Endothelial cell of umbilical vein (primary cell): ENCODE measurements around the gene CASP7.

ENCODE experiments used
- CTCF ChIP-seq, 2 donors: IDR thresholded peaks; 1 replicate in 1 of 2; 2 replicates in 1 of 2; pipeline ENCODE4 v1.5.1; 2011; ENCODE audit warnings: low read length in 2 of 2, mild to moderate bottlenecking in 2 of 2, moderate library complexity in 2 of 2, control low read depth in 1 of 2, inconsistent platforms in 1 of 2, low read depth in 1 of 2; ENCODE audit not compliant: insufficient read depth in 1 of 2; ENCODE audit errors: extremely low read depth in 1 of 2
- EZH2 ChIP-seq: IDR thresholded peaks from 2 replicates; pipeline ENCODE4 v1.6.1; 2012; ENCODE audit warnings: borderline replicate concordance, low read depth, mild to moderate bottlenecking, moderate library complexity, low read length, inconsistent platforms; ENCODE audit not compliant: severe bottlenecking
- FOS ChIP-seq: IDR thresholded peaks from 2 replicates; pipeline ENCODE4 v1.6.1; 2011; ENCODE audit warnings: mild to moderate bottlenecking, low read length, moderate library complexity, borderline replicate concordance; ENCODE audit not compliant: insufficient read depth
- JUN ChIP-seq: IDR thresholded peaks from 2 replicates; pipeline ENCODE4 v1.6.1; 2011; ENCODE audit warnings: borderline replicate concordance, low read depth; ENCODE audit not compliant: insufficient read length, insufficient read depth
- MYC ChIP-seq: IDR thresholded peaks from one replicate; pipeline ENCODE4 v1.6.1; 2011; ENCODE audit warnings: mild to moderate bottlenecking, low read depth, low read length
- POLR2A ChIP-seq: IDR thresholded peaks from 2 replicates; pipeline ENCODE4 v1.6.1; 2012; ENCODE audit warnings: low read depth, mild to moderate bottlenecking, control low read depth, low read length
- POLR2AphosphoS5 ChIP-seq: IDR thresholded peaks from 2 replicates; pipeline ENCODE4 v1.6.1; 2012; ENCODE audit warnings: low read depth, mild to moderate bottlenecking, control low read depth, low read length, moderate library complexity; ENCODE audit not compliant: insufficient read depth
- TF ChIP-seq, protein P1 (sequence below): IDR thresholded peaks from 2 replicates; pipeline ENCODE4 v1.6.1; 2011; ENCODE audit not compliant: insufficient read depth, insufficient read length

DNA sequence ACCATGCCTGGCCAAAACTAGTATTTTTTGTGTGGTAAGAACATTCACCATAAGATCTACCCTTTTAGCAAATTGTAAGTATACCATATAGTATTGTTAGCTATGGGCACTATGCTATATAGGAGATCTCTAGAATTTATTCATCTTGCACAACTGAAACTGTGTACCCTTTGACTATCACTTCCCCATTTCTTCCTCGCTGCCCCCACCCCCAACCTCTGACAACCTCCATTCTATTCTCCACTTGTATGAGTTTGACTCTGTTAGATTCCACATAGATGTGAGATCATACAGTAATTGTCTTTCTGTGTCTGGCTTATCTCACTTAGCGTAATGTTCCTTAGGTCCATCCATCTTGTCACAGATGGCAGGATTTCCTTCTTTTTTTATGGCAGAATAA, 3.6 kb downstream of the CASP7 start:
- TF ChIP-seq POLR2AphosphoS5 (no peak), CTCF (IDR thresholded peaks at IDR 0.05; ENCODE audit: extremely low read depth in 1 of 2, insufficient read depth in 1 of 2, low read depth in 1 of 2, low read length in 2 of 2) (no peak), POLR2A (no peak), EZH2 (no peak), JUN (no peak), MYC (no peak), FOS (no peak)
- TF ChIP-seq, protein P1, sequence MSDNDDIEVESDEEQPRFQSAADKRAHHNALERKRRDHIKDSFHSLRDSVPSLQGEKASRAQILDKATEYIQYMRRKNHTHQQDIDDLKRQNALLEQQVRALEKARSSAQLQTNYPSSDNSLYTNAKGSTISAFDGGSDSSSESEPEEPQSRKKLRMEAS: no peak
